Mesenchymal stem cell (in vitro differentiated cells and primary cell): ENCODE results near the gene STAC.

Experiments used
- DNase-seq: peaks from one replicate; pipeline ENCODE4 v3.0.0-alpha.2; 2013
- H2AFZ ChIP-seq: one replicate; pipeline ENCODE4 v1.6.1; 2013; ENCODE audit warnings: low read depth, mild to moderate bottlenecking, control low read depth, inconsistent platforms, low read length, moderate library complexity
- H2AK5ac ChIP-seq: 2 replicates; pipeline ENCODE4 v1.6.1; 2013; ENCODE audit warnings: low read length, moderate library complexity, mild to moderate bottlenecking, inconsistent platforms; ENCODE audit not compliant: severe bottlenecking
- H2BK120ac ChIP-seq: one replicate; pipeline ENCODE4 v1.6.1; 2013; ENCODE audit warnings: low read depth, mild to moderate bottlenecking, inconsistent platforms, low read length, moderate library complexity
- H2BK12ac ChIP-seq, 2 experiments: one replicate each; pipeline ENCODE4 v1.6.1; 2013; ENCODE audit warnings: inconsistent platforms in 2 of 2, low read length in 2 of 2, mild to moderate bottlenecking in 2 of 2, moderate library complexity in 2 of 2, control low read depth in 1 of 2
- H2BK15ac ChIP-seq: one replicate; pipeline ENCODE4 v1.6.1; 2013; ENCODE audit warnings: mild to moderate bottlenecking, low read depth, inconsistent platforms; ENCODE audit not compliant: poor library complexity, severe bottlenecking
- H2BK5ac ChIP-seq: 2 replicates; pipeline ENCODE4 v1.6.1; 2013; ENCODE audit warnings: low read depth, mild to moderate bottlenecking, low read length, control low read depth, inconsistent platforms; ENCODE audit not compliant: poor library complexity, severe bottlenecking
- H3K14ac ChIP-seq, 2 experiments: one replicate each; pipeline ENCODE4 v1.6.1; 2013; ENCODE audit warnings: inconsistent platforms in 2 of 2, low read length in 2 of 2, control low read depth in 1 of 2, mild to moderate bottlenecking in 1 of 2, moderate library complexity in 1 of 2
- H3K18ac ChIP-seq, 2 experiments: one replicate each; pipeline ENCODE4 v1.6.1; 2013; ENCODE audit warnings: inconsistent platforms in 2 of 2, low read length in 2 of 2, control low read depth in 1 of 2, low read depth in 1 of 2, mild to moderate bottlenecking in 1 of 2
- H3K23ac ChIP-seq, 2 experiments: one replicate each; pipeline ENCODE4 v1.6.1; 2013; ENCODE audit warnings: inconsistent platforms in 2 of 2, low read length in 2 of 2, mild to moderate bottlenecking in 2 of 2, moderate library complexity in 2 of 2, control low read depth in 1 of 2
- H3K27ac ChIP-seq: 2 replicates; pipeline ENCODE4 v1.5.1; 2013; ENCODE audit warnings: mild to moderate bottlenecking, moderate library complexity, low read length, control low read depth, inconsistent platforms; ENCODE audit not compliant: poor library complexity, severe bottlenecking
- H3K27me3 ChIP-seq, 2 experiments: 2 replicates each; pipeline versions ENCODE4 v1.6.1 to v1.7.0; 2013; ENCODE audit warnings: low read length in 2 of 2, mild to moderate bottlenecking in 2 of 2, moderate library complexity in 2 of 2, control low read depth in 1 of 2, inconsistent platforms in 1 of 2; ENCODE audit not compliant: control insufficient read depth in 1 of 2, insufficient read depth in 1 of 2
- H3K36me3 ChIP-seq, 2 experiments: 2 replicates each; pipeline versions ENCODE4 v1.6.1 to v1.7.0; 2013; ENCODE audit warnings: low read length in 2 of 2, control low read depth in 1 of 2, inconsistent platforms in 1 of 2, low read depth in 1 of 2, mild to moderate bottlenecking in 1 of 2; ENCODE audit not compliant: insufficient read depth in 2 of 2, control insufficient read depth in 1 of 2
- H3K4ac ChIP-seq, 2 experiments: one replicate each; pipeline ENCODE4 v1.6.1; 2013; ENCODE audit warnings: inconsistent platforms in 2 of 2, low read length in 2 of 2, mild to moderate bottlenecking in 2 of 2, moderate library complexity in 2 of 2, control low read depth in 1 of 2, low read depth in 1 of 2
- H3K4me1 ChIP-seq: 2 replicates; pipeline ENCODE4 v1.6.1; 2013; ENCODE audit warnings: low read depth, low read length, control low read depth; ENCODE audit not compliant: control insufficient read depth, insufficient read depth
- H3K4me2 ChIP-seq: 2 replicates; pipeline ENCODE4 v1.6.1; 2013; ENCODE audit warnings: low read length, mild to moderate bottlenecking, inconsistent platforms; ENCODE audit not compliant: poor library complexity, severe bottlenecking
- H3K4me3 ChIP-seq, 2 experiments: 2 replicates each; pipeline versions ENCODE4 v1.5.1 to v1.7.0; 2013; ENCODE audit warnings: low read length in 2 of 2, mild to moderate bottlenecking in 2 of 2, control low read depth in 1 of 2, low read depth in 1 of 2; ENCODE audit not compliant: insufficient read depth in 1 of 2
- H3K79me1 ChIP-seq: replicated peaks from 2 replicates; pipeline ENCODE4 v1.6.1; 2013; ENCODE audit warnings: mild to moderate bottlenecking, control low read depth, low read length, inconsistent platforms; ENCODE audit not compliant: poor library complexity, severe bottlenecking
- H3K9ac ChIP-seq: 2 replicates; pipeline ENCODE4 v1.7.0; 2013; ENCODE audit warnings: mild to moderate bottlenecking, low read length, moderate library complexity
- H3K9me3 ChIP-seq: 2 replicates; pipeline ENCODE4 v1.7.0; 2013; ENCODE audit warnings: mild to moderate bottlenecking, low read length; ENCODE audit not compliant: control insufficient read depth
- H4K8ac ChIP-seq: one replicate; pipeline ENCODE4 v1.6.1; 2013; ENCODE audit warnings: inconsistent platforms, mild to moderate bottlenecking, low read length, moderate library complexity
- H4K91ac ChIP-seq: one replicate; pipeline ENCODE4 v1.6.1; 2013; ENCODE audit warnings: mild to moderate bottlenecking, low read length, inconsistent platforms
- WGBS: methylation state at CpG from one replicate; pipeline ENCODE4 v1.1.7; 2013; ENCODE audit warnings: mixed read lengths; 5-methylcytosine and 5-hydroxymethylcytosine counted together

Gene STAC

GRCh38 chr3:36487616-36488015 is 107.3 kb downstream of the STAC start:
- Histone ChIP-seq H3K4ac (no peak overlapping the region), H2BK12ac (no peak overlapping the region), H3K9ac (no peak overlapping the region), H3K79me1 (peaks cover 7% of the 10 kb centered on the region), H2BK5ac (no peak overlapping the region), H2AK5ac (no peak overlapping the region), H3K27ac (no peak overlapping the region), H3K4me2 (no peak overlapping the region), H3K4me1 (peaks cover 4% of the 10 kb centered on the region), H3K9me3 (no peaks in the 10 kb centered on the region), H3K14ac (no peak overlapping the region), H2BK120ac (no peak overlapping the region), H4K8ac (no peak overlapping the region), H2BK15ac (no peak overlapping the region), H3K18ac (no peak overlapping the region), H3K23ac (no peak overlapping the region), H2AFZ (no peak overlapping the region), H3K27me3 (no peaks in the 10 kb centered on the region), H3K36me3 (peaks cover 8 to 12% of the 10 kb centered on the region in 2 experiments), H3K4me3 (no peak overlapping the region), H4K91ac (no peak overlapping the region)
- no peak for DNase-seq
- whole genome bisulfite sequencing = 87% methylated on average over 3 of the region's 4 CpGs

- no peak overlapping the region for H3K27ac ChIP-seq
- no peak overlapping the region for H3K9ac ChIP-seq
- no peak overlapping the region for H3K18ac ChIP-seq
- WGBS = 77% methylated on average over 6 of the region's 6 CpGs
- no peak overlapping the region for H4K8ac ChIP-seq
- DNase-seq = no peak
- no peak overlapping the region for H2BK5ac ChIP-seq
- no peak overlapping the region for H3K4me2 ChIP-seq
- no peak overlapping the region for H2BK120ac ChIP-seq
- no peak overlapping the region for H3K14ac ChIP-seq
- no peak overlapping the region for H2BK12ac ChIP-seq
- H3K79me1 ChIP-seq = peaks cover 7% of the 10 kb centered on the region
- no peak overlapping the region for H2AK5ac ChIP-seq
- H2AFZ ChIP-seq = no peak overlapping the region
- H3K4me1 ChIP-seq = peaks cover 4% of the 10 kb centered on the region
- H4K91ac ChIP-seq = no peak overlapping the region
- H3K9me3 ChIP-seq = no peaks in the 10 kb centered on the region
- H3K4me3 ChIP-seq = no peak overlapping the region
- H3K23ac ChIP-seq = no peak overlapping the region
- no peak overlapping the region for H3K4ac ChIP-seq
- H2BK15ac ChIP-seq = no peak overlapping the region
- H3K36me3 ChIP-seq = peaks cover 8 to 12% of the 10 kb centered on the region in 2 experiments
- H3K27me3 ChIP-seq = no peaks in the 10 kb centered on the region
Observed at GRCh38 chr3:36488077-36488789, 107.9 kb downstream of the STAC start.

GRCh38 chr3:36489101-36489500 is 108.8 kb downstream of the STAC start:
- Histone ChIP-seq H2BK12ac (no peak overlapping the region), H3K23ac (no peak overlapping the region), H2AFZ (no peak overlapping the region), H3K27me3 (no peaks in the 10 kb centered on the region), H3K9me3 (no peaks in the 10 kb centered on the region), H3K79me1 (peaks cover 7% of the 10 kb centered on the region), H3K4me3 (no peak overlapping the region), H3K18ac (no peak overlapping the region), H3K4me2 (no peak overlapping the region), H2AK5ac (no peak overlapping the region), H3K4me1 (peaks cover 4% of the 10 kb centered on the region), H3K4ac (no peak overlapping the region), H3K9ac (no peak overlapping the region), H4K8ac (no peak overlapping the region), H2BK5ac (no peak overlapping the region), H4K91ac (no peak overlapping the region), H3K14ac (no peak overlapping the region), H2BK15ac (no peak overlapping the region), H2BK120ac (no peak overlapping the region), H3K27ac (no peak overlapping the region), H3K36me3 (peaks cover 8 to 12% of the 10 kb centered on the region in 2 experiments)
- WGBS = 97% methylated on average over 3 of the region's 4 CpGs
- DNase-seq = no peak

- no peak overlapping the region for H2AFZ ChIP-seq
- no peak overlapping the region for H3K27ac ChIP-seq
- H3K79me1 ChIP-seq = peaks cover 4% of the 10 kb centered on the region
- no peaks in the 10 kb centered on the region for H3K27me3 ChIP-seq
- no peak overlapping the region for H3K23ac ChIP-seq
- H2BK12ac ChIP-seq = no peak overlapping the region
- no peak overlapping the region for H3K4ac ChIP-seq
- DNase-seq = no peak
- H3K4me2 ChIP-seq = no peak overlapping the region
- H3K9ac ChIP-seq = no peak overlapping the region
- H3K36me3 ChIP-seq = peaks cover 12 to 13% of the 10 kb centered on the region in 2 experiments
- H3K4me3 ChIP-seq = no peak overlapping the region
- H3K4me1 ChIP-seq = peaks cover 6% of the 10 kb centered on the region
- no peak overlapping the region for H4K91ac ChIP-seq
- no peak overlapping the region for H2AK5ac ChIP-seq
- H4K8ac ChIP-seq = no peak overlapping the region
- H3K14ac ChIP-seq = no peak overlapping the region
- H2BK15ac ChIP-seq = no peak overlapping the region
- no peak overlapping the region for H3K18ac ChIP-seq
- H2BK120ac ChIP-seq = no peak overlapping the region
- no peak overlapping the region for H2BK5ac ChIP-seq
- WGBS = 74% methylated on average over 5 of the region's 6 CpGs
- no peaks in the 10 kb centered on the region for H3K9me3 ChIP-seq
Observed at GRCh38 chr3:36489679-36490425, 109.5 kb downstream of the STAC start.
